GM21723 (cell line): Measurements from ENCODE around the gene SIX1.

Experiments
- ATAC-seq: cut with Tn5 transposase; IDR thresholded peaks from one replicate; pipeline ENCODE4 v1.9.1; 2021; ENCODE audit warnings: mild to moderate bottlenecking, moderate library complexity; ENCODE audit not compliant: unreplicated experiment

SIX1 gene

DNA sequence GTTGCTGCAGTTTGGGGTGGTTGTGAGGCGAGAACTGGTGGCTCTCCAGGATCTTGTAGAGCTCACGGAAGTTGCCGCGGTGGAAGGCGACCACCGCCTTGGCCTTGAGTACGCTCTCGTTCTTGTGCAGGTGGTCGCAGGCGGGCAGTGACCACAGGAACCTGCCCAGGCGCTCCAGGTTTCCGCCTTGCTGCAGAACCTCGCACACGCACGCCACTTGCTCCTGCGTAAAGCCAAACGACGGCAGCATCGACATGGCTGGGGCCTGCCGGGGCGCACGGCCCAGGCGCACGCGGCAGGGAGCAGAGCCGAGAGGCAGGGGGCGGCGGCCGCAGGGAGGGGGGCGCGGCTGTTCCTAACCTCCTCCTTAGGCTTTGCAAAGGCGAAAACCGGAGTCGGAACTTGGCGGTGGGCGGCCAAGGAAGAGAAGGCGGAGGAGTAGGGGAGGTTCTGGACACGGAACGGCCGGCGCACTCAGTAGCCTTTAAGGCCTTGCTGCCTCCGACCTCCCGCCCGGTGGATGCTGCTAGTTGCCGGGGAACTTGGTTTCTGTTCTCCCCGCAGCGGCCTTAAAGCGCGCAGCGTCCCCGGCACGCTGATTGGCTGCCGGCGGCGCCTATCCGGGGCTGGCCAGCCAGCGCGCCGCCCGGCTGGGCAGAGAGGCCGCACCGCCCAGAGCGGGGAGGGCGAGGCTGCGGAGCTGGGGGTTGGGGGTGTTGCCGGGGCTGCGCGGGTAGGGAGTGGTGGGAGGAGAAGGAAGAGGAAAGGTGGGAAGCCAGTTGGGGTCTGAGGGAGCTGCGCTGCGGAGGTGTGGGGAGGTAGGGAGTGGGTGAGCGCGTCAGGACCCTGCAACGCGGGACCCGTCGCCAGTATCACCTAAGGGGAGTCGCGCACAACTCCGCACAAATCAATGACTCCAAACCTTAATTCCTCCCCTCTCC, at the start of gene SIX1:
Gene SIX1 (minus strand): TSS at position 544 of the 941 bp plus-strand sequence. CDS start 288 bp downstream, at position 256.
- no peak for ATAC-seq

DNA sequence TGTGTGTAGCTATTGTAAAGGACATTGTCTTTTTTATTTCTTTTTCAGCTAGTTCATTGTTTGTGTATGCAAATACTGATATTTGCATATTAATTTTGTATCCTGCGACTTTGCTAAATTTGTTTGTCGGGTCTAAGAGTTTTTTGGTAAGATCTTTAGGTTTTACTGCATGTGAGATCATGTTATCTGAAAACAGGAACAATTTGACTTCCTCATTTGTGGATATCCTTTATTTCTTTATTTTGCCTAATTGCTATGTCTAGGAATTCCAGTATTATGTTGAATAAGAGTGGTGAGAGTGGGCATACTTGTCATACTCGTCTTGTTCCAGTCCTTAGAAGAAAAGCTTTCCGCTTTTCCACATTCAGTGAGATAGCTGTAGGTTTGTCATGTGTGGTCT, 46.0 kb upstream of the SIX1 start:
- no peak for ATAC-seq

DNA sequence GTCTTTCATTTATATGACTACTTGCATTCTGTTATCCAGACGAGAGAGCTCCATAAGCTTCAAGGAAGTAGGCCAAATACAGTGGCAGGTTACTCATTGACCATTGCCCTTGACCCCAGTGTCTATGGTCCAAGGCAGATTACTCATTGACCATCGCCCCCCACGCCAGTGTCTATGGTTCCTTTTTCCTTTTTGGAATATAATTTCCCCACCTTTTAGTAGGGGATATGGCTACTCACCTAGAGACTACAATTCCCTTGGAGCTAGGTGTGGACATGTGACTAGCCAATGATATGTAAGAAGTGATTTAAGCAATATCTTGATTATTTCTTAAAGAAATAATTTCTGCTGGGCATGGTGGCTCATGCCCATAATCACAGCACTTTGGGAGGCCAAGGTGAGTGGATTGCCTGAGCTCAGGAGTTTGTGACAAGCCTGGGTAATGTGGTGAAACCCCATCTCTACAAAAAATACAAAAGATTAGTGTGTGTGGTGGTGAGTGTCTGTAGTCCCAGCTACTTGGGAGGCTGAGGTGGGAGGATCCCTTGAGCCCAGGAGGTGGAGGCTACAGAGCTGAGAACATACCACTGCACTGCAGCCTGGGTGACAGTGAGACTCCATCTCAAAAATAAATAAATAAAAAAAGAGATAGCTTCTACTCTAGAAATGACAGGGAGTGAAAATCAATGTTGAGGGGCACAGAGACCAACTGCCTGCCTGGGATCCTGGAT, 42.3 kb upstream of the SIX1 start:
- no peak for ATAC-seq

- ATAC-seq, result no peak
Measured at GRCh38 chr14:60686865-60687264, 37.6 kb upstream of the SIX1 start.

- ATAC-seq, result no peak
Measured at GRCh38 chr14:60684203-60684602, 34.9 kb upstream of the SIX1 start.

GRCh38 chr14:60681271-60681670, 32.0 kb upstream of the SIX1 start:
- no peak for ATAC-seq

GRCh38 chr14:60680511-60680910, 31.2 kb upstream of the SIX1 start:
- no peak for ATAC-seq

DNA sequence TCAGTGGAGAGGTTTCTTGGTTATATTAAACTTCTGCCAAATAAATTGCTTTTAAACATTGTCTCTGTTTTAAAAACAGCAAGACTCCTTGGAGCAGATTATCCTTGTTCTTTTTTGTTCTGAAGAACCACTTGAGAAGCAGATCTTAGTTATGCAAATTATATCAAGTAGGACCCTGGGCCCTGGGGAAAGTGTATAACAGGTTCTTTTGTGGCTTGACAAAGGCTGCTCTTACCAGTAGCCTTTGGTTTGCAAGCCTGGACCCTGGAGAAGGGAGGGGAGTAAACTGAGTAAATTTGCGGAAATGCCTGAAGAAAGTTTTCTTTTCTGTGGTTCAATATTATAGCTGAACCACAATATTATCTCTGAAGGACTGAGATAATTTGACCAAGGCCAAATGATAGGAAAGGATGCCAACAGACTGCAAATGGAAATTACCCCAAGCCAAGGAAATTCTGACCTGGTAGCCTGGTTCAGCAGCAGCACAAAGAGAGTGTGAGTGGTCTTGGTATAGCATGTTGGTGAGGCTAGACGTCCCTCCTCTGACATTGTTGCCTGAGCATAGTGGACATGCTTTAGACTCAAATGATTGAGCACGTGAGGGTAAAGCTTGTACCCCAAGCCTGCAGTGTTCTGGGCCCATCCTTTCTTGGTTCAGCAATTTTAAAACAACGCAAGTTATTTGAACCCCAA, 30.4 kb upstream of the SIX1 start:
- ATAC-seq, result no peak

GRCh38 chr14:60677701-60678100, 28.4 kb upstream of the SIX1 start:
- ATAC-seq, result no peak

- no peak for ATAC-seq
Measured at GRCh38 chr14:60670989-60671388, 21.7 kb upstream of the SIX1 start.

GRCh38 chr14:60668431-60669112, 19.3 kb upstream of the SIX1 start:
- no peak for ATAC-seq

- no peak for ATAC-seq
Measured at GRCh38 chr14:60665177-60665550, 15.9 kb upstream of the SIX1 start.

- ATAC-seq, result no peak
Measured at GRCh38 chr14:60662982-60663381, 13.7 kb upstream of the SIX1 start.

DNA sequence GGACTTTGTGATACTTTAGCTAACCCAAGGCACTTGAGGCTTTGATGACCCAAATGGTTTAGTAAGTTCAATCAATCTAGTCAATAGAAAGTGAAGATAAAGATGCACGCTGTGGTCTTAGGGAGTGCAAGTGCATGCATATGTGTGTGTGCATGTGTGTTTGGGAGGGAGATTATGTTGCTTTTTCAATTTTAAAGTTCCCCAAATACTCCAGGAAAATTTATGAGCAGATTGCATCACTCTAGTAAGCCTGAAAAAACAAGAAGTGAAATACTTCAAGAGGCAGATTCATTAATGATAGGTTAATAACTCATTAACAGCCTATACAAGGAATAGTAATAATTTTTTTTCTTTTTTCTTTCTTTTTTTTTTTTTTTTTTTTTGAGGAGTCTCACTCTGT, 12.4 kb upstream of the SIX1 start:
- no peak for ATAC-seq

DNA sequence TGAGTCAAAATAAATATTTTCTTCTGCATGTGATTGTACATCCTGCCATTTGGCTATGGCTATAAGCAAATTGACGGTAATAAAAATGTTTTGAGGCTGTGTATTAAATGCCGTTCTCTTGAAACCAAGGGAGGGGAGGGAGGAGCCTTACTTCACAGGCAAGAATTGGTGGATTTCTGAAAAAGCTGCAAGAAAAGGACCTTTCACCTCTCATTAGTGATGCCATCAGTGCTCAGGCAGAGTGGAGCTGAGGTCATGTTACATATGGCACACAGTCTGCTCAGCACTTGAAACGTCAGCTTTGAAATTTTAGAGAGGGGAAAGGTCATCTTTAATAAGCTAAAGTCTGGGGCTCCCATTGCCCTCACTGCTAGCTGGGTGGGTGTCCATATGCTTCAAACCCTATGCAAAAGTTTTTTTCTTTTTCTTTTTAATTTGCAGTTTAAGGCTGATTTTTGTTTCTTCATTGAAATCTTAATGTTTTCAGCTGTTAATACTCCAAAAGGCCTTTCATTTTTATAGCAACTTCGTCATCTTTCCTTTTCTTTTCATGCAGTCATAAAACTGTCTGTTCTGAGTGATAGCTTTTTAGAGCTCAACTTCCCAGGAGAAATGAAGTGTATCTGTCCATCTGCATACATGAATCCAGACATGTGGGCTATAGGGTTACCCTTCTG, 9.8 kb upstream of the SIX1 start:
- ATAC-seq, result no peak

DNA sequence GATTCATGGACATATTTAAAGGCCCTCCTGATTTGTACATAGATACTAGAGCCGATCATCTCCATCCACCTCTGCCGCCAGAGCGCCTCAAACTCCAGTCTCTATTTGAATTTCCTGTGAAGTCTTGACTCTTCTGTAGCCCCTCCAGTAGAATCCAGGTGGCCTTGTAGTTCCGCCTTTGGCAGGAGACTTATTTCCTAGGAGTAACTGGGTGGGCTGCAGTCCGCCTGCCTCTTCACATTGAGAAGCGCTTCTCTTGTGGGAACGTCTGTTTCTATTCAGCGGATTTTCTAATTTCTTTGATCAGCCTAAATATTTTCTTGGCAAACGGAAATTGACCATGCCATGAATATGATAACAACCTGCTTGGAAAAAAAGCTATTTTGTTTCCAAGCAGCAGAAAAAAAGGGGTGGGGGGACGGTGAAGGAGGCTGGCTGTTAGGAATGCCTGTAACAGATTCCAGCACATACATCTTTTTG, 9.0 kb upstream of the SIX1 start:
- no peak for ATAC-seq

DNA sequence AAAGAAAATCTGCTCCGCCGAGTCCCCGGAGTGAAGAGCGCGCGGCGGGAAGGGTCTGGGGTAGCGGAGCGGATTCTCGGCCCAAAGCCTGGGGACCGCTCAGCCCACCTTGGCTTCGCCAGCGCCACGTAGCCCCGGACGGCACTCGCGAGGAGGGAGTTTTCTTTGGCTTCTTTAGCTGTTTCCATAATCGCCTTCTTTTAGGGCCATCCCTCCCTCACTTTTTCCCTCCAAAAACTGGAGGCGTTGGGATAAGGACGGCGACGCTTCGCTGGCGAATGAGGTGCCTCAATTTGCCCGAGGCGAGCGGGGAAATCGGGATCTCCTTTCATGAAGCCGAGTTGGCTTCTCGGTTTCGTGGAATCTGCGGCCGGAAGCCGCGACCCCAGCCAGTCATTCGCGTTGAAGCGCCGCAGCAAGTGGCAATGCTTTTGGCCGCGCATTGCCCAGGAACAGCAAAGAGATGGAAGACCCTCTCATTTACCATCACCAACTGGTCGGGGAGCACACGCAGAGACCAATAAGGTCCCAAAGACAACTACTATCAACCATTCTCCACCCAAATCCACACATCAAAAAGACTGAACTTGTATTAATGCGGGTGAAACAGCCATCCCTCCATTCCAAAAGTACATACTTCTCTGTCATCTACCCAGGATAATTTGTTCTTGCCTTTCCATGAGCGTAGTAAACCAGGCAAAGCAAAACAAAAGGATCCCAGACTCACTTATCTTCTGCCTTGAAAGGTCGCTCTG, 8.4 kb upstream of the SIX1 start:
- ATAC-seq, result no peak

DNA sequence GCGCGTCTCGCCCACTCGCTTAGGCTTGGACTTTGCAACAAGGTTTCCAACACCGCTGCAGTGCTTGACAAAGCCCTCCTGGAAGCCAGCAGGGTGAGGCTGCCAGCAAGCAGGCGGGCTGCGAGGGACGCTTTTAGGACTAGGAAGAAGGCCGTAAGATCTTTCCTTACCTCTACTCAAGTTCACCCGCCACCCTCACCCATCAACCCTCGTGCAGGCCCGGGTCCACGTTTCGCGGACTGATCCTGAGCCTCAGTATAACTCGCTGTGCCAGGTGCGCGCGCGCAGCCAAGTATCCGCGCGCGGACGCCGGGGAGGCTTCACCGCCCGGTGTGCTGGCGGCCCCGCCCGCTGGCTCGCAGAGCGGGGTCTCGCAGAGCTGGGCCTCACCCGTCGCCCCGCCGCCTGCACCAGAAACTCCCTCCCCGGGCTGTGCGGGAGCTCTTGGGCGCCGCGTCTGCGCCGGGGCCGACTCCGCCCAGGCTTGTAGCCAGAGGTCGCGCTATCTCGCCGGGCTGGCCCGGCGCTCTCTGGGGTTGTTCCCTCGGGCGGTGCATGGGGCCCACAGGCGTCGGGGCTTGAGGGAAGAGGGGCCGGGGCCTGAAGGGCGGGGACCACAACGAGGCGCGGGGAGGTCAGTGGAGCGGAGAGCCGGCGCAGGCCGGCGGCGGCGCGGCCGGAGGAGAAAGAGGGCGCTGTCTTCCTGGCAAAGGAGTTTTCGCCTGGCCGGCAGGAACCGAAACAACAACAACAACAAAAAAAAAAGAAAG, 7.6 kb upstream of the SIX1 start:
- ATAC-seq, result peak; percentile 91
